WI38 (cell line): Measurements from ENCODE around the gene MTM1.

Source experiments
- H3K4me3 ChIP-seq: 2 replicates; pipeline ENCODE4 v1.5.1; 2011; ENCODE audit warnings: low read depth, mild to moderate bottlenecking, control low read depth, low read length
- CTCF ChIP-seq: IDR thresholded peaks from 2 replicates; pipeline ENCODE4 v1.5.1; 2012; ENCODE audit warnings: low read depth, mild to moderate bottlenecking, control low read depth, low read length

The MTM1 gene

GRCh38 chrX:150544222-150544787, 24.1 kb upstream of the MTM1 start:
- TF ChIP-seq CTCF: no peak
- no peak overlapping the region for H3K4me3 ChIP-seq

GRCh38 chrX:150544835-150545770, 23.3 kb upstream of the MTM1 start:
- no peak for TF ChIP-seq CTCF
- no peak overlapping the region for H3K4me3 ChIP-seq

- TF ChIP-seq CTCF: no peak
- H3K4me3 ChIP-seq: no peak overlapping the region
Measured at GRCh38 chrX:150546711-150547153, 21.7 kb upstream of the MTM1 start.

- peak overlapping the region; percentile 27; the same call in 1 of the 2 replicates for H3K4me3 ChIP-seq
- no peak for TF ChIP-seq CTCF
Measured at GRCh38 chrX:150547375-150548115, 20.9 kb upstream of the MTM1 start.

DNA sequence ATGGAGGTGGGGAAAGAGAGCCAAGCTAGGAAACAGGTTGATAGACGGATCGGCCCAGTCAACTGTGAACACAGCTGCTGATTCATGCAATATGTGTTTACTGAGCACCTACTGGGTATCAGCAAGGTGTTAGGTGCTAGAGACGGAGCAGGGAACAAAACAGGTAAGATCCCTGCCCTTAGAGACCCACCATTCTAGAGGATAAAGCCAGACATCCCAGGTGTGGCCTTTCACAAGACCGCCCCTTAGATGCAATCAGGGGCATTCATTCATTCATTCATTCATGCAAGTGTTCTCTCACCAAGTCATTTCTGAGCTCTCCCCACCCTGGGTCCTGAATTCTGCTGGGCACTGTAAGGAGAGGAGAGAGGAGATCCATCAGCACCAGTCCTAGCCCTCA, 20.2 kb upstream of the MTM1 start:
- H3K4me3 ChIP-seq: no peak overlapping the region
- no peak for TF ChIP-seq CTCF

- no peak overlapping the region for H3K4me3 ChIP-seq
- TF ChIP-seq CTCF: no peak
Measured at GRCh38 chrX:150548684-150549083, 19.7 kb upstream of the MTM1 start.
